OCI-LY1 (cell line): ENCODE results near the gene HECW1.

ENCODE experiments used
- H2AFZ ChIP-seq: fragments of 200-600 bp; sonication (generic), shearing (Covaris generic); 2 replicates; pipeline ENCODE4 v1.6.0; 2014; ENCODE audit warnings: antibody characterized with exemption, mild to moderate bottlenecking, low read length
- H3F3A ChIP-seq: fragments of 200-600 bp; sonication (generic), shearing (Covaris generic); 2 replicates; pipeline ENCODE4 v1.6.0; 2014; ENCODE audit warnings: mild to moderate bottlenecking, antibody characterized with exemption, low read length, moderate library complexity; ENCODE audit not compliant: insufficient read depth
- H3K27ac ChIP-seq: fragments of 200-600 bp; sonication (generic); 2 replicates; pipeline ENCODE4 v1.5.1; 2014; ENCODE audit warnings: low read length, mixed run types, mild to moderate bottlenecking, low read depth; ENCODE audit not compliant: poor library complexity, severe bottlenecking
- H3K27me3 ChIP-seq: fragments of 200-600 bp; sonication (generic); 2 replicates; pipeline ENCODE4 v1.6.0; 2014; ENCODE audit warnings: antibody characterized with exemption, mild to moderate bottlenecking, low read length, moderate library complexity; ENCODE audit not compliant: insufficient read depth
- H3K36me3 ChIP-seq: fragments of 200-600 bp; sonication (generic); 2 replicates; pipeline ENCODE4 v1.6.1; 2014; ENCODE audit warnings: mild to moderate bottlenecking, antibody characterized with exemption, low read length, moderate library complexity, mixed read lengths; ENCODE audit not compliant: insufficient read depth
- H3K4me1 ChIP-seq: fragments of 200-600 bp; sonication (generic); 2 replicates; pipeline ENCODE4 v1.5.1; 2014; ENCODE audit warnings: mild to moderate bottlenecking, low read length, moderate library complexity; ENCODE audit not compliant: insufficient read depth, severe bottlenecking
- H3K4me2 ChIP-seq: fragments of 200-600 bp; sonication (generic), shearing (Covaris generic); 2 replicates; pipeline ENCODE4 v1.6.1; 2014; ENCODE audit warnings: low read length
- H3K4me3 ChIP-seq: fragments of 200-600 bp; sonication (generic); 2 replicates; pipeline ENCODE4 v1.5.1; 2014; ENCODE audit warnings: low read length, low read depth, mild to moderate bottlenecking, mixed read lengths; ENCODE audit not compliant: poor library complexity, severe bottlenecking
- H3K79me2 ChIP-seq: fragments of 200-600 bp; shearing (Covaris generic); 2 replicates; pipeline ENCODE4 v1.6.1; 2016; ENCODE audit warnings: mixed run types, low read length, mixed read lengths; ENCODE audit not compliant: insufficient read depth
- H3K9ac ChIP-seq: fragments of 200-600 bp; sonication (generic), shearing (Covaris generic); 2 replicates; pipeline ENCODE4 v1.6.1; 2014; ENCODE audit warnings: mild to moderate bottlenecking, low read length, mixed read lengths
- H3K9me2 ChIP-seq: fragments of 200-600 bp; sonication (generic), shearing (Covaris generic); 2 replicates; pipeline ENCODE4 v1.6.1; 2014; ENCODE audit warnings: low read depth, mild to moderate bottlenecking, low read length, mixed read lengths
- H3K9me3 ChIP-seq: fragments of 200-600 bp; shearing (Covaris generic); 2 replicates; pipeline ENCODE4 v1.6.1; 2014; ENCODE audit warnings: low read length, mixed read lengths
- H4K20me1 ChIP-seq: fragments of 200-600 bp; sonication (generic), shearing (Covaris generic); 2 replicates; pipeline ENCODE4 v1.6.0; 2016; ENCODE audit warnings: mild to moderate bottlenecking, low read length; ENCODE audit not compliant: insufficient read depth
- CTCF ChIP-seq: fragments of 200-600 bp; sonication (generic), shearing (Covaris generic); IDR thresholded peaks from 2 replicates; pipeline ENCODE4 v1.5.1; 2017; ENCODE audit warnings: mild to moderate bottlenecking, antibody characterized with exemption, low read length, moderate library complexity, mixed read lengths
- EZH2 ChIP-seq: fragments of 200-600 bp; sonication (generic), shearing (Covaris generic); IDR thresholded peaks from 2 replicates; pipeline ENCODE4 v1.8.0; 2017; ENCODE audit warnings: borderline replicate concordance, mixed run types, mild to moderate bottlenecking, antibody characterized with exemption, low read length, moderate library complexity, mixed read lengths

The HECW1 gene

GRCh38 chr7:43083106-43083505 lies 29.3 kb upstream of the HECW1 start:
- no peaks in the 10 kb centered on the region for H3F3A ChIP-seq
- H3K9ac ChIP-seq: no peak overlapping the region
- H3K4me3 ChIP-seq: no peak overlapping the region
- no peaks in the 10 kb centered on the region for H3K36me3 ChIP-seq
- H3K4me1 ChIP-seq: no peaks in the 10 kb centered on the region
- no peak overlapping the region for H3K27ac ChIP-seq
- H4K20me1 ChIP-seq: no peaks in the 10 kb centered on the region
- H2AFZ ChIP-seq: no peak overlapping the region
- no peaks in the 10 kb centered on the region for H3K79me2 ChIP-seq
- H3K9me3 ChIP-seq: no peaks in the 10 kb centered on the region
- no peak overlapping the region for H3K4me2 ChIP-seq
- TF ChIP-seq CTCF (no peak), EZH2 (no peak)
- no peaks in the 10 kb centered on the region; the same call in 1 of the 2 replicates for H3K27me3 ChIP-seq
- H3K9me2 ChIP-seq: no peaks in the 10 kb centered on the region

- no peak overlapping the region for H3K27ac ChIP-seq
- no peak overlapping the region for H3K9ac ChIP-seq
- no peak overlapping the region for H2AFZ ChIP-seq
- H3K4me1 ChIP-seq: no peaks in the 10 kb centered on the region
- no peaks in the 10 kb centered on the region for H3F3A ChIP-seq
- no peaks in the 10 kb centered on the region for H4K20me1 ChIP-seq
- no peak for TF ChIP-seq CTCF
- no peak for TF ChIP-seq EZH2
- no peaks in the 10 kb centered on the region for H3K36me3 ChIP-seq
- no peaks in the 10 kb centered on the region for H3K79me2 ChIP-seq
- H3K4me2 ChIP-seq: no peak overlapping the region
- H3K4me3 ChIP-seq: no peak overlapping the region
- no peaks in the 10 kb centered on the region for H3K9me2 ChIP-seq
- H3K27me3 ChIP-seq: no peaks in the 10 kb centered on the region; the same call in 1 of the 2 replicates
- no peaks in the 10 kb centered on the region for H3K9me3 ChIP-seq
Observed at GRCh38 chr7:43085017-43085416, 27.4 kb upstream of the HECW1 start.

DNA sequence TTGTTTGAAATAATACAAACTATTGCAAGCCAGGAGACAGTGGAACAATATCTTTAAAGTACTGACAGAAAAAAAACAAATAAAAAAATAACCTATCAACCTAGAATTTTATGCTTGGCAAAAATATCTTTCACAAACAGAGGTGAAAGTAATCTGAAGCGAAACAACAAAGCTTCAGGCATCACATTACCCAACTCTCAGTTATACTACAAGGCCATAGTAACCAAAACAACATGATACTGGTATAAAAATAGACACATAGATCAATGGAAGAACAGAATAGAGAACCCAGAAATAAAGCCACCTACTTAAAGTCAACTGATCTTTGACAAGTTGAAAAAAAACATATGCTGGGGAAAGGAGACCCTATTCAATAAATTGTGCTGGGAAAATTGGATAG lies 26.5 kb upstream of the HECW1 start:
- H3K4me2 ChIP-seq: no peak overlapping the region
- no peaks in the 10 kb centered on the region for H3K79me2 ChIP-seq
- no peaks in the 10 kb centered on the region; the same call in 1 of the 2 replicates for H3K27me3 ChIP-seq
- H3K4me3 ChIP-seq: no peak overlapping the region
- no peak overlapping the region for H2AFZ ChIP-seq
- H3K36me3 ChIP-seq: no peaks in the 10 kb centered on the region
- H4K20me1 ChIP-seq: no peaks in the 10 kb centered on the region
- H3K27ac ChIP-seq: no peak overlapping the region
- no peak overlapping the region for H3K9ac ChIP-seq
- H3K4me1 ChIP-seq: no peaks in the 10 kb centered on the region
- no peaks in the 10 kb centered on the region for H3K9me3 ChIP-seq
- no peaks in the 10 kb centered on the region for H3F3A ChIP-seq
- no peaks in the 10 kb centered on the region for H3K9me2 ChIP-seq
- TF ChIP-seq CTCF (no peak), EZH2 (no peak)
